Keratinocyte (primary cell): ENCODE results near the gene ZNF19. TPM values are rescaled to one million over a fixed set of nuclear protein-coding genes. Genes with fewer than 3 reads are reported as not detected.
"Not testable (repeated sequence)": the region's sequence is repeated elsewhere in the genome, so short reads cannot be mapped to it uniquely, and the experiment has no call there.

Experiments used
- DNase-seq: peaks from one replicate; pipeline ENCODE4 v3.0.0-alpha.2; 2011; ENCODE audit warnings: low read depth, missing footprints, low spot score
- FAIRE-seq: peaks from 2 replicates; lab custom pipeline; 2011; peaks lifted over from hg19 to GRCh38; lab: Jason Lieb, UNC
- H2AFZ ChIP-seq: 2 replicates; pipeline ENCODE4 v1.6.0; 2012; ENCODE audit warnings: low read length, control low read depth, inconsistent platforms; ENCODE audit not compliant: control insufficient read depth
- H3K27ac ChIP-seq: 2 replicates; pipeline ENCODE4 v1.5.1; 2011; ENCODE audit warnings: low read length; ENCODE audit not compliant: control insufficient read depth, insufficient read depth
- H3K27me3 ChIP-seq: 3 replicates; pipeline ENCODE4 v1.6.0; 2011; ENCODE audit warnings: low read length; ENCODE audit not compliant: control insufficient read depth, insufficient read depth; ENCODE audit errors: extremely low read depth
- H3K36me3 ChIP-seq, 2 experiments: 2 replicates in 1 of 2; 3 replicates in 1 of 2; pipeline ENCODE4 v1.5.1; 2011; ENCODE audit warnings: low read length in 2 of 2, mild to moderate bottlenecking in 1 of 2; ENCODE audit not compliant: control insufficient read depth in 2 of 2, insufficient read depth in 2 of 2; ENCODE audit errors: extremely low read depth in 1 of 2
- H3K4me1 ChIP-seq: 3 replicates; pipeline ENCODE4 v1.5.1; 2011; ENCODE audit warnings: low read length; ENCODE audit not compliant: control insufficient read depth, insufficient read depth; ENCODE audit errors: extremely low read depth
- H3K4me2 ChIP-seq: 3 replicates; pipeline ENCODE4 v1.6.0; 2011; ENCODE audit warnings: low read depth, low read length; ENCODE audit not compliant: control insufficient read depth, insufficient read depth; ENCODE audit errors: extremely low read depth
- H3K4me3 ChIP-seq, 3 experiments: fragments of 200-600 bp in 1 of 3; sonication (generic) in 1 of 3; 2 replicates in 2 of 3; 3 replicates in 1 of 3; pipeline ENCODE4 v1.5.1; 2011 to 2016; ENCODE audit warnings: low read length in 3 of 3, mild to moderate bottlenecking in 3 of 3, control low read depth in 2 of 3, inconsistent platforms in 1 of 3, low read depth in 1 of 3, mixed read lengths in 1 of 3, mixed run types in 1 of 3, moderate library complexity in 1 of 3; ENCODE audit not compliant: control insufficient read depth in 2 of 3, insufficient read depth in 2 of 3; ENCODE audit errors: extremely low read depth in 1 of 3
- H3K79me2 ChIP-seq: 2 replicates; pipeline ENCODE4 v1.6.0; 2012; ENCODE audit warnings: low read length; ENCODE audit not compliant: control insufficient read depth, insufficient read depth
- H3K9ac ChIP-seq: 3 replicates; pipeline ENCODE4 v1.6.0; 2011; ENCODE audit warnings: low read length; ENCODE audit not compliant: control insufficient read depth, insufficient read depth; ENCODE audit errors: extremely low read depth
- H3K9me1 ChIP-seq: 3 replicates; pipeline ENCODE4 v1.6.0; 2011; ENCODE audit warnings: low read length; ENCODE audit not compliant: control insufficient read depth, insufficient read depth; ENCODE audit errors: extremely low read depth
- H3K9me3 ChIP-seq: 2 replicates; pipeline ENCODE4 v1.5.1; 2012; ENCODE audit warnings: low read depth, low read length; ENCODE audit not compliant: control insufficient read depth
- H4K20me1 ChIP-seq: 3 replicates; pipeline ENCODE4 v1.6.0; 2011; ENCODE audit warnings: low read length; ENCODE audit not compliant: control insufficient read depth, insufficient read depth; ENCODE audit errors: extremely low read depth
- CTCF ChIP-seq, 3 experiments: IDR thresholded peaks in 1 of 3; conservative IDR thresholded peaks in 1 of 3; optimal IDR thresholded peaks in 1 of 3; 2 replicates in 2 of 3; 3 replicates in 1 of 3; pipeline versions ENCODE3 to v1.5.1; 2011; ENCODE audit warnings: low read length in 3 of 3, mild to moderate bottlenecking in 3 of 3, moderate library complexity in 2 of 3, control low read depth in 1 of 3, inconsistent platforms in 1 of 3; ENCODE audit not compliant: insufficient read depth in 2 of 3; ENCODE audit errors: extremely low read depth in 1 of 3
- EZH2 ChIP-seq: IDR thresholded peaks from one replicate; pipeline ENCODE4 v1.6.1; 2012; ENCODE audit warnings: inconsistent platforms, mild to moderate bottlenecking, low read length, moderate library complexity
- dilution Hi-C: fragments of 300-500 bp; cut with MboI; formaldehyde crosslinking; loops from one replicate; pipeline ENCODE4 v1.7.0; 2020; ENCODE audit warnings: low sequenced_read_pairs; ENCODE audit not compliant: extremely low pct_ligation_motif_present
- polyA plus RNA-seq, 5 experiments: library from polyadenylated mRNA; depleted of rRNA in 3 of 5; stranded (reverse) in 3 of 5; stranded (forward) in 1 of 5; unstranded in 1 of 5; fragments of >200 nt; gene quantifications; 1 replicate in 1 of 5; 2 replicates in 3 of 5; 3 replicates in 1 of 5; pipeline versions ENCODE4 v1.2.1 to v1.2.3, GENCODE V29; 2011 to 2012; ENCODE audit warnings: missing spikeins in 2 of 5, low read depth in 1 of 5, low replicate concordance in 1 of 5

The ZNF19 gene
- polyA plus RNA-seq, 1 donor (not counting 4 experiments of a cell fraction or from before 2014, with no cell fraction given) = 1.7 TPM

GRCh38 chr16:71507061-71507460 lies 17.9 kb upstream of the ZNF19 start:
- FAIRE-seq = no peak
- Histone ChIP-seq H3K4me2 (no peak overlapping the region), H3K27me3 (no peaks in the 10 kb centered on the region)

GRCh38 chr16:71504901-71505300 lies 15.8 kb upstream of the ZNF19 start:
- FAIRE-seq = no peak

More at GRCh38 chr16:71507061-71507460, 17.9 kb upstream of the ZNF19 start:
- TF ChIP-seq EZH2 (no peak), CTCF (optimal IDR thresholded peaks at IDR 0.05 in 1 of 3, IDR thresholded peaks at IDR 0.05 in 1 of 3, conservative IDR thresholded peaks at IDR 0.05 in 1 of 3; ENCODE audit: extremely low read depth in 1 of 3, insufficient read depth in 2 of 3, low read length in 3 of 3) (no peak)
- H3K9ac ChIP-seq = no peak overlapping the region
- no peaks in the 10 kb centered on the region for H3K9me3 ChIP-seq
- no peak overlapping the region for H3K27ac ChIP-seq
- no peak for DNase-seq
- dilution Hi-C loops = no loop called here
- no peaks in the 10 kb centered on the region for H3K79me2 ChIP-seq
- H3K9me1 ChIP-seq = no peaks in the 10 kb centered on the region
- H2AFZ ChIP-seq = no peak overlapping the region
- no peaks in the 10 kb centered on the region for H3K36me3 ChIP-seq
- no peaks in the 10 kb centered on the region for H3K4me1 ChIP-seq
- no peak overlapping the region for H3K4me3 ChIP-seq
- no peaks in the 10 kb centered on the region for H4K20me1 ChIP-seq

DNA sequence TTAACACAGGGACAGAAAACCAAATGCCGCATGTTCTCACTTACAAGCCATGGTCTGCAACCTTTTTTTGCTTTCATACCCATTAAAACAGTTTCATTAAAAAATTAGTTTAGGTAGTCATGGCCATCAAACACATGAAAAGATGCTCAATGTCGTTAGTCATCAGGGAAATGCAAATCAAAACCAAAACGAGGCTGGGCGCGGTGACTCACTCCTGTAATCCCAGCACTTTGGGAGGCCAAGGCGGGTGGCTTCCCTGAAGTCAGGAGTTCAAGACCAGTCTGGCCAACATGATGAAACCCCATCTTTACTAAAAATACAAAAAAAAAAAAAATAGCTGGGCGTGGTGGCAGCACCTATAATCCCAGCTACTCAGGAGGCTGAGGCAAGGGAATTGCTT lies 14.9 kb upstream of the ZNF19 start:
- H3K36me3 ChIP-seq, dilution Hi-C loops: not testable (repeated sequence)

More at GRCh38 chr16:71504901-71505300, 15.8 kb upstream of the ZNF19 start:
- Histone ChIP-seq H3K27me3 (no peaks in the 10 kb centered on the region), H3K9me3 (no peaks in the 10 kb centered on the region), H4K20me1 (no peaks in the 10 kb centered on the region), H3K27ac (no peak overlapping the region), H3K9me1 (no peaks in the 10 kb centered on the region), H3K36me3 (no peaks in the 10 kb centered on the region), H3K79me2 (no peaks in the 10 kb centered on the region), H3K4me3 (no peak overlapping the region), H3K4me1 (no peaks in the 10 kb centered on the region), H3K4me2 (no peak overlapping the region), H2AFZ (no peak overlapping the region), H3K9ac (no peak overlapping the region)
- dilution Hi-C loops = no loop called here
- no peak for DNase-seq
- TF ChIP-seq CTCF (optimal IDR thresholded peaks at IDR 0.05 in 1 of 3, IDR thresholded peaks at IDR 0.05 in 1 of 3, conservative IDR thresholded peaks at IDR 0.05 in 1 of 3; ENCODE audit: extremely low read depth in 1 of 3, insufficient read depth in 2 of 3, low read length in 3 of 3) (no peak), EZH2 (no peak)

More for the DNA sequence above, 14.9 kb upstream of the ZNF19 start:
- H2AFZ ChIP-seq, FAIRE-seq, H3K4me3 ChIP-seq, H3K79me2 ChIP-seq, H3K4me1 ChIP-seq, H4K20me1 ChIP-seq, H3K9me3 ChIP-seq, DNase-seq, H3K4me2 ChIP-seq, H3K27ac ChIP-seq, H3K27me3 ChIP-seq, H3K9ac ChIP-seq, H3K9me1 ChIP-seq: not testable (repeated sequence)
